ENCODE results near the gene DDIT4L.

DNA sequence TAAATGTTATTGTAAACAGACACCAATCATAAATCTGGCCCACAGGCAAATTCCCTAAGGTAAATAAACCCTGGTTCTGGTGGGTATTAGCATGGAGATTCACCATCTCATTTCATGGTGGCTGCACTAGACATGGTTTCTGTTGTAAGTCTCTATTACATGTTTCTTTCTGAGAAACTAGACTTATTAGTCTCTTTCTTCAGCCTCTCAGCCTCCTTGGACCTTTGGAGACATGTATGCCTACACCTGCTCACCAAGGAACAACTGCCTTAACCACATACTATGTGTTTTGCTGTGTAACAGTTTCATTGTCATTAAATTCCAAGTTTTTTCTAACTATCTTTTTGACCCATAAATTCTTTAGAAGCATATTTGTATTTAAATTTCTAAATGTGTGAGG is 13.1 kb downstream of the DDIT4L start:
- TF ChIP-seq, protein P1, sequence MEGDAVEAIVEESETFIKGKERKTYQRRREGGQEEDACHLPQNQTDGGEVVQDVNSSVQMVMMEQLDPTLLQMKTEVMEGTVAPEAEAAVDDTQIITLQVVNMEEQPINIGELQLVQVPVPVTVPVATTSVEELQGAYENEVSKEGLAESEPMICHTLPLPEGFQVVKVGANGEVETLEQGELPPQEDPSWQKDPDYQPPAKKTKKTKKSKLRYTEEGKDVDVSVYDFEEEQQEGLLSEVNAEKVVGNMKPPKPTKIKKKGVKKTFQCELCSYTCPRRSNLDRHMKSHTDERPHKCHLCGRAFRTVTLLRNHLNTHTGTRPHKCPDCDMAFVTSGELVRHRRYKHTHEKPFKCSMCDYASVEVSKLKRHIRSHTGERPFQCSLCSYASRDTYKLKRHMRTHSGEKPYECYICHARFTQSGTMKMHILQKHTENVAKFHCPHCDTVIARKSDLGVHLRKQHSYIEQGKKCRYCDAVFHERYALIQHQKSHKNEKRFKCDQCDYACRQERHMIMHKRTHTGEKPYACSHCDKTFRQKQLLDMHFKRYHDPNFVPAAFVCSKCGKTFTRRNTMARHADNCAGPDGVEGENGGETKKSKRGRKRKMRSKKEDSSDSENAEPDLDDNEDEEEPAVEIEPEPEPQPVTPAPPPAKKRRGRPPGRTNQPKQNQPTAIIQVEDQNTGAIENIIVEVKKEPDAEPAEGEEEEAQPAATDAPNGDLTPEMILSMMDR (IDR thresholded peaks at IDR 0.05 in 8 of 11, conservative IDR thresholded peaks at IDR 0.05 in 3 of 11) = no peak
- TF ChIP-seq POLR2A (IDR thresholded peaks at IDR 0.05) = no peak
- TF ChIP-seq POLR2AphosphoS5 (IDR thresholded peaks at IDR 0.05) = no peak
